CD8-positive, alpha-beta memory T cell (primary cell): ENCODE measurements around the gene EXOSC10. TPM values are rescaled to one million over a fixed set of nuclear protein-coding genes. Genes with fewer than 3 reads are reported as not detected.
"Not testable (repeated sequence)": the region's sequence is repeated elsewhere in the genome, so short reads cannot be mapped to it uniquely, and the experiment has no call there.

ENCODE experiments used
- CTCF ChIA-PET: fragments of 350-600 bp; sonication (Branson Sonifier 250); formaldehyde crosslinking; loops from one replicate; lab custom pipeline; 2021; ENCODE audit warnings: antibody characterized with exemption; lab: Charles Lee
- POLR2A ChIA-PET: fragments of 350-600 bp; sonication (Branson Sonifier 250); formaldehyde crosslinking; loops from one replicate; lab custom pipeline; 2021; ENCODE audit warnings: antibody characterized with exemption; lab: Charles Lee
- DNase-seq, 5 donors: peaks; one replicate each; pipeline versions ENCODE4 v3.0.0 to v3.0.0-alpha.2; 2020 to 2022; ENCODE audit warnings: mixed read lengths in 1 of 5
- H3K27ac ChIP-seq: one replicate; pipeline ENCODE4 v1.7.0; 2013; ENCODE audit warnings: low read depth, mild to moderate bottlenecking, low read length, moderate library complexity
- H3K27me3 ChIP-seq: 2 replicates; pipeline ENCODE4 v1.7.0; 2013; ENCODE audit warnings: low read length, mild to moderate bottlenecking; ENCODE audit not compliant: insufficient read depth, poor library complexity, severe bottlenecking
- H3K36me3 ChIP-seq: 2 replicates; pipeline ENCODE4 v1.7.0; 2013; ENCODE audit warnings: mild to moderate bottlenecking, low read length, moderate library complexity; ENCODE audit not compliant: insufficient read depth
- H3K4me1 ChIP-seq: 2 replicates; pipeline ENCODE4 v1.7.0; 2013; ENCODE audit warnings: mild to moderate bottlenecking, low read length, moderate library complexity; ENCODE audit not compliant: insufficient read depth
- H3K4me3 ChIP-seq: 2 replicates; pipeline ENCODE4 v1.7.0; 2013; ENCODE audit warnings: mild to moderate bottlenecking, low read length
- H3K9me3 ChIP-seq: 2 replicates; pipeline ENCODE4 v1.7.0; 2013; ENCODE audit warnings: mild to moderate bottlenecking, low read length
- H3K27ac Mint-ChIP-seq, 8 donors: one replicate each; pipeline ENCODE4 v1.8.0; 2020 to 2021; ENCODE audit warnings: mixed read lengths in 8 of 8, mild to moderate bottlenecking in 6 of 8, inconsistent platforms in 3 of 8, moderate library complexity in 3 of 8
- H3K27me3 Mint-ChIP-seq, 2 donors: one replicate each; pipeline ENCODE4 v1.8.0; 2020 to 2021; ENCODE audit warnings: mixed read lengths in 2 of 2, mild to moderate bottlenecking in 1 of 2, moderate library complexity in 1 of 2
- H3K36me3 Mint-ChIP-seq, 3 donors: one replicate each; pipeline ENCODE4 v1.8.0; 2020 to 2021; ENCODE audit warnings: mixed read lengths in 3 of 3, inconsistent platforms in 1 of 3, mild to moderate bottlenecking in 1 of 3
- H3K4me1 Mint-ChIP-seq, 3 donors: one replicate each; pipeline ENCODE4 v1.8.0; 2020 to 2021; ENCODE audit warnings: mixed read lengths in 3 of 3, inconsistent platforms in 1 of 3, mild to moderate bottlenecking in 1 of 3
- H3K4me3 Mint-ChIP-seq, 7 donors: one replicate each; pipeline ENCODE4 v1.8.0; 2020 to 2021; ENCODE audit warnings: mixed read lengths in 7 of 7, mild to moderate bottlenecking in 6 of 7, moderate library complexity in 4 of 7, inconsistent platforms in 2 of 7
- H3K9me3 Mint-ChIP-seq, 5 donors: one replicate each; pipeline ENCODE4 v1.8.0; 2020 to 2022; ENCODE audit warnings: mixed read lengths in 5 of 5, mild to moderate bottlenecking in 3 of 5, moderate library complexity in 2 of 5, inconsistent platforms in 1 of 5
- polyA plus RNA-seq: library from polyadenylated mRNA; unstranded; fragments of 300-500 nt; fragmentation: Illumina TruSeq; gene quantifications from one replicate; pipeline ENCODE4 v1.2.3, GENCODE V29; 2021
- total RNA-seq, 2 experiments: library from RNA; stranded (reverse); gene quantifications; one replicate each; pipeline ENCODE4 v1.2.3, GENCODE V29; 2021

Gene EXOSC10
- total and polyA plus RNA-seq, 3 experiments from 2014 or later: 46.4 to 94.0 (median 92.9) TPM

DNA sequence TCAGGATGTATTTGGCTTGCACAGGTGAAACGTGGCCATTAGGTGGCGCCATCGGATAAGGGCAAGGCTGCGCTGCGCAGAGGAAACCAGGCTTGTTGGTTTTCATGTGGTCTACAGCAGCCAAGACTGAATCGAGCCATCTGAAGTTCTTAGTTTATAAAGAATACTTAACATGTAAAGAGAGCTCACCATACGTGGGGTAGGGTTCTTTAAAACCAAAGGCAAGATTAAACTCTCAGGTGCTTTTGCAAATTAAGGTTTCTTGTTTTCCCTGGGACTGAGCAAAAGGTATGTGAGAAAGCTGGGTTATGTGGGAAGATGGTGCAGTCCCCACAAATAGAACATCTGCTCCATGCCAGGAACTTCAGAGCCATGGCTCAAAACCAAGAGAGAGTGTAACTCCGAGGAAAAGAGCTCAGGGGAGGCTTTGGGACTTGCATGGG lies 61.9 kb downstream of the EXOSC10 start:
- POLR2A ChIA-PET: interaction anchor here (0.6 to 1.4 kb wide), 5 partner anchors 22 to 682 kb away, joined by 3 to 9 read pairs (median 3); partner anchors contain the start of genes SRM and TARDBP
- H3K27ac Mint-ChIP-seq: no peak overlapping the region
- Histone ChIP-seq H3K27ac (no peak overlapping the region), H3K4me3 (no peak overlapping the region), H3K36me3 (no peaks in the 10 kb centered on the region), H3K4me1 (peaks cover 7% of the 10 kb centered on the region), H3K9me3 (no peaks in the 10 kb centered on the region), H3K27me3 (peaks cover 4% of the 10 kb centered on the region)
- no peaks in the 10 kb centered on the region for H3K9me3 Mint-ChIP-seq
- CTCF ChIA-PET: interaction anchor here (0.6 to 3.7 kb wide), 68 partner anchors 8 to 698 kb away, joined by 3 to 32 read pairs (median 4); partner anchors contain the start of genes AGTRAP, EXOSC10, FBXO6 and MASP2
- peak; percentile 77 to 90 (median 83) for DNase-seq
- peaks cover 4 to 9% of the 10 kb centered on the region in 2 donors for H3K27me3 Mint-ChIP-seq
- H3K4me3 Mint-ChIP-seq: no peak overlapping the region
- no peaks in the 10 kb centered on the region for H3K36me3 Mint-ChIP-seq
- peaks cover 6 to 8% (median 7%) of the 10 kb centered on the region in 3 donors for H3K4me1 Mint-ChIP-seq

DNA sequence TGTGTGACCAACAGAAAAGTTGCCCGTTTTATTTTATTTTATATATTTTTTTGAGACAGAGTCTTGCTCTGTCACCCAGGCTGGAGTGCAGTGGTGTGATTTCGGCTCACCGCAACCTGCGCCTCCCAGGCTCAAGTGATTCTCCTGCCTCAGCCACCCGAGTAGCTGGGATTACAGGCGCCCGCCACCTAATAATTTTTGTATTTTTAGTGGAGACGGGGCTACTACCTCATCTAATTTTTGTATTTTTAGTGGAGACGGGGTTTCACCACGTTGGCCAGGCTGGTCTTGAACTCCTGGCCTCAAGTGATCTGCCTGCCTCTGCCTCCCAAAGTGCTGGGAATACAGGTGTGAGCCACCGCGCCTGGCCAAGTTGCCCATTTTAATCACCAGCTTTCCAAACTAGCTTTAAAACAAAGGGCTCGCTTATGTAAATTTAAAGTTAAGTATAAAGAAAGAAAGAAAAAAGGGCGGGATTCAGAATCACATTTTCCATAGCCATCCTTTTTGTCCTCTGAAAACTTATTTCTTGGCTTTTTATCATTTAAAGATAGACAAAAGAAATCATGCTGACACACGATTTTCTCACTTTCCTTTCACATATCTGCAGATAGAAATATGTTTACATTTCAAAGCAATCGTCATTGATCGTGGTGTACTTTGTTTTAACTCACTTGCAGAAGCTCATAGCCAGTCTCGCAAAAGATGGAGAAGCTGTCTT lies 62.5 kb downstream of the EXOSC10 start:
- H3K36me3 ChIP-seq, H3K4me1 ChIP-seq, H3K4me1 Mint-ChIP-seq, H3K27ac ChIP-seq, H3K36me3 Mint-ChIP-seq, H3K9me3 ChIP-seq, H3K9me3 Mint-ChIP-seq, H3K27ac Mint-ChIP-seq, H3K4me3 ChIP-seq, H3K4me3 Mint-ChIP-seq, H3K27me3 ChIP-seq, DNase-seq, H3K27me3 Mint-ChIP-seq: not testable (repeated sequence)
- ChIA-PET CTCF (interaction anchor here (0.6 to 3.7 kb wide), 62 partner anchors 9 to 683 kb away, joined by 3 to 32 read pairs (median 5); partner anchors contain the start of genes EXOSC10, FBXO6, MASP2 and MTOR), POLR2A (interaction anchor here (0.6 to 1.4 kb wide), 5 partner anchors 23 to 682 kb away, joined by 3 to 9 read pairs (median 3); partner anchors contain the start of genes SRM and TARDBP)

DNA sequence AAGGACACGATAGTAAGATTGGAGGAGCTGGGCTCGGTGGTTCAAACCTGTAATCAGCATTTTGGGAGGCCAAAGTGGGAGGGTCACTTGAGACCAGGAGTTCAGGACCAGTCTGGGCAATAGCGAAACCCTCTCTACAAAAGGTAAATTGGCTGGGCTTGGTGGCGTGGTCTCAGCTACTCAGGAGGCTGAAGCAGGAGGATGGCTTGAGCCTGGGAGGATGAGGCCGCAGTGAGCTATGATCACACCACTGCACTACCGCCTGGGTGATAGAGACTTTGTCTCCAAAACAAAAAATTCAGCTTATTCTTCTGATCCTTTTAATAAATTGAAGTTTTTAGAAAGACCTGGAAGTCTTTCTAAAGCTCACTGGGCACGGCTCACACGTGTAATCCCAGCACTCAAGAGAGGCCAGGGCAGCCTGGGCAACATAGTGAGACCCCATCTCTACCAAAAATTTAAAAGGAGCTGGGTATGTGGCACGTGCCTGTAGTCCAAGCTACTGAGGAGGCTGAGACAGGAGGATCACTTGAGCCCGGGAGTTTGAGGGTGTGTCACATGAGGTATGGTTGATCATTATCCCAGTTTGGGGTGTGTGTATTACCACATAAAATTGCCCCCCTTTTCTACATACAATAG lies 67.9 kb downstream of the EXOSC10 start:
- no peaks in the 10 kb centered on the region for H3K9me3 Mint-ChIP-seq
- Histone ChIP-seq H3K36me3 (peaks cover 5% of the 10 kb centered on the region), H3K9me3 (no peaks in the 10 kb centered on the region), H3K27me3 (no peaks in the 10 kb centered on the region), H3K27ac (no peak overlapping the region), H3K4me1 (no peaks in the 10 kb centered on the region), H3K4me3 (no peak overlapping the region)
- CTCF ChIA-PET: interaction anchor here (1.0 kb wide), 1 partner anchor 10 kb away, joined by 3 read pairs; no protein-coding TSS in a partner anchor
- peaks cover 0 to 27% (median 0%) of the 10 kb centered on the region in 3 donors for H3K36me3 Mint-ChIP-seq
- no peak for DNase-seq
- H3K27ac Mint-ChIP-seq: no peak overlapping the region
- POLR2A ChIA-PET: interaction anchor here (0.5 to 1.6 kb wide), 2 partner anchors 23 to 28 kb away, joined by 4 read pairs; partner anchors contain the start of gene SRM
- H3K4me1 Mint-ChIP-seq: peaks cover 3 to 9% (median 3%) of the 10 kb centered on the region in 3 donors
- no peak overlapping the region for H3K4me3 Mint-ChIP-seq
- no peaks in the 10 kb centered on the region for H3K27me3 Mint-ChIP-seq

DNA sequence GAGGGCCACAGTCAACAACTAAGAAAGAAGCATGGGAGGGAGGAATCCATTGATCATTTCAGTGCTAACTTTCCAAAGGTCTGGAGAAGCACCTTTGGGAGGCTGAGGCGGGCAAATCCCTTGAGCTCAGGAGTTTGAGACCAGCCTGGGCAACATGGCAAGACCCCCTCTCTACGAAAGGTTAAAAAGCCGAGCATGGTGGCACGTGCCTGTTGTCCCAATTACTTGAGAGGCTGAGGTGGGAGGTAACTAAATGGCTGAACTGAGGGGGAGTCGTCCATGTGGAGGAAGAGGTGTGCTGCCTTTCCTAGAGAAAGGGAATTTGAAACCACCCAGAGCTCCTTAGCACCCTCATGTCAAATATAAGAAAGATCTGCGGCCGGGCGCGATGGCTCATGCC lies 68.8 kb downstream of the EXOSC10 start:
- Histone ChIP-seq H3K9me3 (no peaks in the 10 kb centered on the region), H3K4me3 (no peak overlapping the region), H3K4me1 (no peaks in the 10 kb centered on the region), H3K36me3 (peaks cover 8% of the 10 kb centered on the region), H3K27me3 (no peaks in the 10 kb centered on the region), H3K27ac (no peak overlapping the region)
- POLR2A ChIA-PET: no interaction called here
- Mint-ChIP-seq H3K27ac (no peak overlapping the region), H3K9me3 (no peaks in the 10 kb centered on the region), H3K4me1 (peaks cover 6 to 15% (median 10%) of the 10 kb centered on the region in 3 donors), H3K36me3 (peaks cover 0 to 35% (median 0%) of the 10 kb centered on the region in 3 donors), H3K4me3 (no peak overlapping the region), H3K27me3 (no peaks in the 10 kb centered on the region)
- CTCF ChIA-PET: no interaction called here
- no peak for DNase-seq

DNA sequence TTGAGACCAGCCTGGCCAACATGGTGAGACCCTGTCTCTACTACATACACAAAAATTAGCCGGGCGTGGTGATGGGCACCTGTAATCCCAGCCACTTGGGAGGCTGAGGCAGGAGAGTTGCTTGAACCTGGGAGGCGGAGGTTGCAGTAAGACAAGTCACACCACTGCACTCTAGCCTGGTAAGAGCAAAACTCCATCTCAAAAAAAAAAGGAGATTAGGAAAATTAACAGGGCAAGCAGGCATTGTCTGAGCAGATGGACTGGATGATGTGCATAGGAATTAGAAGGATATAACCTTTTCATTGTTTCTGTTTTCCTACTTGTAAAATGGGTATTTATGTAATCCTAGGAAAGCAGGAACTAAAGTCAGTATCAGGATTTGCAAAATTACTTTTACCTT lies 71.7 kb downstream of the EXOSC10 start:
- no peak for DNase-seq
- H3K27ac Mint-ChIP-seq: peak overlapping the region in 2 of 8 donors; percentile 13 to 24
- no peaks in the 10 kb centered on the region for H3K27me3 Mint-ChIP-seq
- H3K9me3 Mint-ChIP-seq: no peaks in the 10 kb centered on the region
- peaks cover 7 to 64% (median 11%) of the 10 kb centered on the region in 3 donors for H3K36me3 Mint-ChIP-seq
- H3K4me3 Mint-ChIP-seq: no peak overlapping the region
- ChIA-PET POLR2A (no interaction called here), CTCF (no interaction called here)
- Histone ChIP-seq H3K4me1 (no peaks in the 10 kb centered on the region), H3K36me3 (peaks cover 24% of the 10 kb centered on the region), H3K9me3 (no peaks in the 10 kb centered on the region), H3K27me3 (no peaks in the 10 kb centered on the region), H3K27ac (no peak overlapping the region), H3K4me3 (no peak overlapping the region)
- peaks cover 19 to 39% (median 30%) of the 10 kb centered on the region in 3 donors for H3K4me1 Mint-ChIP-seq

DNA sequence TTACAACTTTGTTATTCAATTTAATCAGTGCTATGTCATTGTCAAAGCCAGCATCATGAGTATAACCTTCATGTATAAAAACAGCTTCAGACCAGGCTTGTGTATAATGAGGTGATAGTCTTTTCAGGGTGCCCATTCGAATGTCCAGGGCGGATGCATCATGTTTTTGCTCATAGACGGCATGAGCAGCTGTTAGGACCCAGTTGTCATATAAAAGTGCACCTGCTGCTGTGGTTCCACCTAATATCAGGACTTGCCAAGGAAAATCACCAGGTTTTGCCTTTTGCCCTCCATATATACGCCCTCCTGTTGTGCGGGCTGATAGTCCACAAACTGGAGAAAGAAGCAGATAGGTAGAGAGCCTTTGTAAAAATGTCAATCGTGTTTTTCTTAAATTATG lies 72.4 kb downstream of the EXOSC10 start:
- no peaks in the 10 kb centered on the region for H3K9me3 Mint-ChIP-seq
- no peaks in the 10 kb centered on the region for H3K27me3 Mint-ChIP-seq
- H3K27ac Mint-ChIP-seq: peak overlapping the region in 2 of 8 donors; percentile 17 to 35
- no peaks in the 10 kb centered on the region for H3K9me3 ChIP-seq
- H3K36me3 ChIP-seq: peaks cover 25% of the 10 kb centered on the region
- no peaks in the 10 kb centered on the region for H3K27me3 ChIP-seq
- peaks cover 7 to 71% (median 14%) of the 10 kb centered on the region in 3 donors for H3K36me3 Mint-ChIP-seq
- peaks cover 23 to 44% (median 37%) of the 10 kb centered on the region in 3 donors for H3K4me1 Mint-ChIP-seq
- no peak overlapping the region for H3K4me3 ChIP-seq
- POLR2A ChIA-PET: no interaction called here
- CTCF ChIA-PET: interaction anchor here (1.0 kb wide), 1 partner anchor 10 kb away, joined by 4 read pairs; no protein-coding TSS in a partner anchor
- no peaks in the 10 kb centered on the region for H3K4me1 ChIP-seq
- no peak overlapping the region for H3K27ac ChIP-seq
- H3K4me3 Mint-ChIP-seq: no peak overlapping the region
- no peak for DNase-seq

DNA sequence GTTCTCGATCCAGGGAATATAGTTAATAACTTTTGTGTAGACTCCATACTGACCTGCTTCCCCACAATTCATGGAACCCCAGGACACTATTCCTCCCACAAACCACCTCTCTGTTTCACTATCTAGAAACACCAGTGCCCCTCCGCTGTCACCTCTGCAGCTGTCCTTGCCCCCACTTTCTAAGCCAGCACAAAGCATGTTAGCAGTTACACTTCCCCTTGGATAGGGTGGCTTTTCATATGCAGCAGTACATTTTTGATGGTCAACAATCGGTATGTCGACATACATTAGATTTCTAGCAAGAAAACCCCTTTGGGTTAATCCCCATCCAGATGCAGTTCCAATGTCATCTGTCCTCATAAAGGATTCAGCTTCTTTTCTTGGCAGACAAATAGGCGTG lies 72.8 kb downstream of the EXOSC10 start:
- CTCF ChIA-PET: interaction anchor here (1.0 kb wide), 1 partner anchor 10 kb away, joined by 4 read pairs; no protein-coding TSS in a partner anchor
- Mint-ChIP-seq H3K9me3 (no peaks in the 10 kb centered on the region), H3K27me3 (peaks cover 0 to 1% of the 10 kb centered on the region in 2 donors), H3K36me3 (peaks cover 7 to 75% (median 14%) of the 10 kb centered on the region in 3 donors), H3K4me1 (peaks cover 25 to 49% (median 40%) of the 10 kb centered on the region in 3 donors), H3K4me3 (no peak overlapping the region), H3K27ac (peak overlapping the region in 2 of 8 donors; percentile 35 to 52)
- H3K4me1 ChIP-seq: no peaks in the 10 kb centered on the region
- POLR2A ChIA-PET: no interaction called here
- no peaks in the 10 kb centered on the region for H3K9me3 ChIP-seq
- no peak overlapping the region for H3K27ac ChIP-seq
- no peaks in the 10 kb centered on the region for H3K27me3 ChIP-seq
- no peak overlapping the region for H3K4me3 ChIP-seq
- DNase-seq: no peak
- H3K36me3 ChIP-seq: peaks cover 29% of the 10 kb centered on the region
